ENCODE measurements around the gene LRRC10B. TPM values are rescaled to one million over a fixed set of nuclear protein-coding genes. Genes with fewer than 3 reads are reported as not detected.

The LRRC10B gene
- total RNA-seq, 2 donors from 2014 or later = 0.37 to 1.1 TPM

GRCh38 chr11:61532134-61533038, 23.8 kb downstream of the LRRC10B start:
- H3K4me3 ChIP-seq = no peak overlapping the region
- no peaks in the 10 kb centered on the region for H3K36me3 ChIP-seq
- no peak for DNase-seq (ENCODE audit: low spot score)
- H3K27me3 ChIP-seq = no peaks in the 10 kb centered on the region
- H3K4me1 ChIP-seq = peaks cover 0 to 58% of the 10 kb centered on the region in 2 donors
- no peak overlapping the region for H3K27ac ChIP-seq
- H3K9me3 ChIP-seq = no peaks in the 10 kb centered on the region
- TF ChIP-seq, protein P1, sequence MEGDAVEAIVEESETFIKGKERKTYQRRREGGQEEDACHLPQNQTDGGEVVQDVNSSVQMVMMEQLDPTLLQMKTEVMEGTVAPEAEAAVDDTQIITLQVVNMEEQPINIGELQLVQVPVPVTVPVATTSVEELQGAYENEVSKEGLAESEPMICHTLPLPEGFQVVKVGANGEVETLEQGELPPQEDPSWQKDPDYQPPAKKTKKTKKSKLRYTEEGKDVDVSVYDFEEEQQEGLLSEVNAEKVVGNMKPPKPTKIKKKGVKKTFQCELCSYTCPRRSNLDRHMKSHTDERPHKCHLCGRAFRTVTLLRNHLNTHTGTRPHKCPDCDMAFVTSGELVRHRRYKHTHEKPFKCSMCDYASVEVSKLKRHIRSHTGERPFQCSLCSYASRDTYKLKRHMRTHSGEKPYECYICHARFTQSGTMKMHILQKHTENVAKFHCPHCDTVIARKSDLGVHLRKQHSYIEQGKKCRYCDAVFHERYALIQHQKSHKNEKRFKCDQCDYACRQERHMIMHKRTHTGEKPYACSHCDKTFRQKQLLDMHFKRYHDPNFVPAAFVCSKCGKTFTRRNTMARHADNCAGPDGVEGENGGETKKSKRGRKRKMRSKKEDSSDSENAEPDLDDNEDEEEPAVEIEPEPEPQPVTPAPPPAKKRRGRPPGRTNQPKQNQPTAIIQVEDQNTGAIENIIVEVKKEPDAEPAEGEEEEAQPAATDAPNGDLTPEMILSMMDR (IDR thresholded peaks at IDR 0.05) = peak; percentile 70 to 81

DNA sequence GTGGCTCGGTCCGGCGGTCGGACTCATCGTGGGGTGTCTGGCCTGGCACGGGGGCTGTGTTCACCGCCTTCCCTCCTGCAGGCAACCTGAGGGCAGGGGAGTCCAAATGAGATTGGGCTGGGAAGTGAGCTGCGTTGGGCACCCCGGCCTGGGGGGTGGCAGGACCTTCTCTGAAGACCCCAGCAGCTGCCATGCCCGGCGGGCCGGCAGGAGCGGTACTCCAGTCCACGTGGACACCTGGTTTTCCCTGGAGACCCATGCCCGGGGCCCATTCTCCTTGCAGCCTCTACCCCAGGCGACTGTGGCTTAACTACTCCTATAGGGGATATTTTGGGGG, 24.5 kb downstream of the LRRC10B start:
- no peaks in the 10 kb centered on the region for H3K9me3 ChIP-seq
- TF ChIP-seq, protein P1 (IDR thresholded peaks at IDR 0.05) = no peak
- peaks cover 0 to 60% of the 10 kb centered on the region in 2 donors for H3K4me1 ChIP-seq
- H3K4me3 ChIP-seq = no peak overlapping the region
- H3K27ac ChIP-seq = no peak overlapping the region
- DNase-seq (ENCODE audit: low spot score) = no peak
- no peaks in the 10 kb centered on the region for H3K36me3 ChIP-seq
- H3K27me3 ChIP-seq = no peaks in the 10 kb centered on the region

DNA sequence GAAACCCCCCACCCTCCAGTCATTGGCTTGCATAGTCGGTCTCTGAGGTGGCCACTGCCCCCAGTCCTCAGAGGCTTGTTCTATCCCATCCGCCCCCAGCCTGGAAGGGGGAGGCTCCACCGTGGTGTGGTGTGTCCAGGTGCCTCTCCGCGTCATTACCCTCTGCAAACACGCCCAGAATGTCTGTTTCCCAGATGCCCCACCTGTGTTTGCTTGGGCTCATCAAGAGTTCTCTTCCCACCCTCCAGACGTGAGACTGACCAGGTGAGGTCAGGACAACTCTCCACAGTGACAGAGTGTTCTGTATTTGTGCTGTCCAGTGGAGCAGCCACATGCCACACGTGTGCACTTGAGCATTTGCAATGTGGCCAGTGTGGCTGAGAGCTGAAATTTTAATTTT, 24.9 kb downstream of the LRRC10B start:
- Histone ChIP-seq H3K4me3 (no peak overlapping the region), H3K27me3 (no peaks in the 10 kb centered on the region), H3K4me1 (peaks cover 0 to 63% of the 10 kb centered on the region in 2 donors), H3K9me3 (no peaks in the 10 kb centered on the region), H3K36me3 (no peaks in the 10 kb centered on the region), H3K27ac (peak overlapping the region in 1 of 2 donors; percentile 85)
- TF ChIP-seq, protein P1 (IDR thresholded peaks at IDR 0.05) = no peak
- DNase-seq (ENCODE audit: low spot score) = no peak

- Histone ChIP-seq H3K4me1 (peaks cover 0 to 70% of the 10 kb centered on the region in 2 donors), H3K36me3 (no peaks in the 10 kb centered on the region), H3K4me3 (no peak overlapping the region), H3K27me3 (no peaks in the 10 kb centered on the region), H3K9me3 (no peaks in the 10 kb centered on the region), H3K27ac (peak overlapping the region; percentile 85 to 89)
- no peak for DNase-seq (ENCODE audit: low spot score)
- TF ChIP-seq, protein P1 (IDR thresholded peaks at IDR 0.05) = no peak
Measured at GRCh38 chr11:61534025-61534932, 25.7 kb downstream of the LRRC10B start.

DNA sequence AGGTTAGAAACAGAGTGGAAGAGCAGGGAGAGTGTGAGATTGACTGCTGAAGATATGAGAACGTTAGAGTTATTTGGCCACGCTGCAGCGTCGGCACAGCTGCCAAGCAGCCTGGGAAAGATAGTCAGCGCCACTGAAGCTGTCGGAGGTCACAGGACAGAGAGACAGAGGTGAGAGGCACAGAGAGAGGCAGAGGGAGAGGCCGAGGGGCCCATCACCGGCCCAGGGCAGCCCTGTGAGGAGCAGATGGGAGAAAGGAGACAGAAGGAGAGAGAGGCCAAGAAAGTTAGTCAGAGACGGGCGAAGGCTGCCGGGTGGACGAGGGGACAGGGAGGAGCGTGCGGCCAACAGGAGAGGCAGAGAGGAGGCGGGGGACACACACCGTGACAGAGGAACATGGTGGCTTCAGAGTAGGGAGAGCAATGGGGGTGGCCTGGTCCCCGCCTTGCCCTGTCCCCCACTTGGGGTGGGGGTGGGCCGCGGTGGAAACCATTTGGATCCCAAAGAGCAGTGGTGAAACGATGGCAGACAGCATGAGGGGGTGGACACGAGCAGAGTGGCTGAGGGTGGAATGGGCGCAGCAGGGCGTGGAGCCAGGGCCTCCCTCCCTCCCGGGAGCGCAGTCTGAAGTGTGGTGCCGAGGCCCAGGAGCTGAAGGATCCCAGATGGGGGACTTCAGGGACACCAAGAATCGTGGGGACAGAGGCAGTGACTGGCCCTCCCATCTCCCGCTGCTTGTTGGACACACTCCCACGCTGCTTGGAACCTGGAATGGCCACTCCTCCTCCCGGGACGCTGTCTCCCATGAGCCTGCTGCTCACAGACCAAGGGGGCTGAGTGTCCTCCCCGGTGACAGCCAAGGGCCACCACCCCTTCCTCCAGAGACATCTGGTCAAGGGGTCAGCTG, 26.6 kb downstream of the LRRC10B start:
- H3K4me3 ChIP-seq = no peak overlapping the region
- H3K27me3 ChIP-seq = no peaks in the 10 kb centered on the region
- peak overlapping the region; percentile 85 to 89 for H3K27ac ChIP-seq
- H3K9me3 ChIP-seq = no peaks in the 10 kb centered on the region
- peaks cover 0 to 63% of the 10 kb centered on the region in 2 donors for H3K4me1 ChIP-seq
- TF ChIP-seq, protein P1 (IDR thresholded peaks at IDR 0.05) = no peak
- no peaks in the 10 kb centered on the region for H3K36me3 ChIP-seq
- DNase-seq (ENCODE audit: low spot score) = no peak
